ENCODE results near the gene P3H3.

The P3H3 gene

GRCh38 chr12:6807170-6807569 is 21.0 kb upstream of the P3H3 start:
- DNase-seq (ENCODE audit: low spot score), result no peak

GRCh38 chr12:6809056-6809455 is 19.2 kb upstream of the P3H3 start:
- no peak for DNase-seq (ENCODE audit: low spot score)

- DNase-seq (ENCODE audit: low spot score), result no peak
Measured at GRCh38 chr12:6810758-6811157, 17.4 kb upstream of the P3H3 start.

GRCh38 chr12:6813363-6813762 is 14.8 kb upstream of the P3H3 start:
- DNase-seq (ENCODE audit: low spot score), result no peak

- no peak for DNase-seq (ENCODE audit: low spot score)
Measured at GRCh38 chr12:6816598-6816997, 11.6 kb upstream of the P3H3 start.

GRCh38 chr12:6817098-6817497 is 11.1 kb upstream of the P3H3 start:
- no peak for DNase-seq (ENCODE audit: low spot score)

GRCh38 chr12:6817662-6818157 is 10.5 kb upstream of the P3H3 start:
- DNase-seq (ENCODE audit: low spot score), result no peak

GRCh38 chr12:6818222-6818621 is 10.0 kb upstream of the P3H3 start:
- DNase-seq (ENCODE audit: low spot score), result no peak

GRCh38 chr12:6818645-6819044 is 9.6 kb upstream of the P3H3 start:
- DNase-seq (ENCODE audit: low spot score), result no peak

- DNase-seq (ENCODE audit: low spot score), result no peak
Measured at GRCh38 chr12:6819106-6820030, 8.8 kb upstream of the P3H3 start.

- no peak for DNase-seq (ENCODE audit: low spot score)
Measured at GRCh38 chr12:6820166-6820565, 8.0 kb upstream of the P3H3 start.

GRCh38 chr12:6821591-6822425 is 6.4 kb upstream of the P3H3 start, which contains the start of gene GPR162:
Gene GPR162 (plus strand): TSS chr12:6821821. CDS start chr12:6823899, 2,078 bp downstream.
- DNase-seq (ENCODE audit: low spot score), result no peak

GRCh38 chr12:6822426-6823135 is 5.6 kb upstream of the P3H3 start:
- no peak for DNase-seq (ENCODE audit: low spot score)

- no peak for DNase-seq (ENCODE audit: low spot score)
Measured at GRCh38 chr12:6823182-6824084, 4.8 kb upstream of the P3H3 start.

- no peak for DNase-seq (ENCODE audit: low spot score)
Measured at GRCh38 chr12:6824085-6824775, 4.0 kb upstream of the P3H3 start.

GRCh38 chr12:6824901-6825381 is 3.3 kb upstream of the P3H3 start:
- DNase-seq (ENCODE audit: low spot score), result no peak

- DNase-seq (ENCODE audit: low spot score), result peak; percentile 96
Measured at GRCh38 chr12:6825398-6826124, 2.6 kb upstream of the P3H3 start.

- DNase-seq (ENCODE audit: low spot score), result no peak
Measured at GRCh38 chr12:6826125-6826733, 2.0 kb upstream of the P3H3 start.
